NB4 (cell line): ENCODE measurements around the gene EHF.

Source experiments
- DNase-seq: peaks from one replicate; pipeline ENCODE4 v3.0.0; 2010; ENCODE audit warnings: low read depth
- H3K4me3 ChIP-seq: one replicate; pipeline ENCODE4 v1.5.1; 2011; ENCODE audit warnings: mild to moderate bottlenecking, low read depth, low read length, moderate library complexity
- CTCF ChIP-seq: IDR thresholded peaks from one replicate; pipeline ENCODE4 v1.5.1; 2012; ENCODE audit warnings: low read depth, low read length
- MYC ChIP-seq: IDR thresholded peaks from 2 replicates; pipeline ENCODE4 v1.6.1; 2011; ENCODE audit warnings: low read depth, low read length
- POLR2A ChIP-seq: IDR thresholded peaks from 2 replicates; pipeline ENCODE4 v1.6.1; 2011; ENCODE audit warnings: mild to moderate bottlenecking; ENCODE audit not compliant: insufficient read length; ENCODE audit errors: extremely low read depth
- TF ChIP-seq, protein P1 (sequence below): IDR thresholded peaks from 2 replicates; pipeline ENCODE4 v1.6.1; 2011; ENCODE audit warnings: low read depth, low read length

EHF gene

GRCh38 chr11:34656062-34656720 is 35.3 kb downstream of the EHF start:
- no peak for DNase-seq
- no peak overlapping the region for H3K4me3 ChIP-seq
- TF ChIP-seq POLR2A (no peak), CTCF (no peak)
- TF ChIP-seq, protein P1, sequence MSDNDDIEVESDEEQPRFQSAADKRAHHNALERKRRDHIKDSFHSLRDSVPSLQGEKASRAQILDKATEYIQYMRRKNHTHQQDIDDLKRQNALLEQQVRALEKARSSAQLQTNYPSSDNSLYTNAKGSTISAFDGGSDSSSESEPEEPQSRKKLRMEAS = no peak

- TF ChIP-seq MYC = no peak
- no peak for TF ChIP-seq POLR2A
- TF ChIP-seq, protein P1 = no peak
- TF ChIP-seq CTCF = no peak
- DNase-seq = no peak
- H3K4me3 ChIP-seq = no peak overlapping the region
Measured at GRCh38 chr11:34658071-34659015, 37.5 kb downstream of the EHF start.

- no peak for DNase-seq
- H3K4me3 ChIP-seq = no peak overlapping the region
- TF ChIP-seq POLR2A (no peak), MYC (no peak), CTCF (no peak)
- TF ChIP-seq, protein P1 = no peak
Measured at GRCh38 chr11:34659096-34659733, 38.3 kb downstream of the EHF start.

DNA sequence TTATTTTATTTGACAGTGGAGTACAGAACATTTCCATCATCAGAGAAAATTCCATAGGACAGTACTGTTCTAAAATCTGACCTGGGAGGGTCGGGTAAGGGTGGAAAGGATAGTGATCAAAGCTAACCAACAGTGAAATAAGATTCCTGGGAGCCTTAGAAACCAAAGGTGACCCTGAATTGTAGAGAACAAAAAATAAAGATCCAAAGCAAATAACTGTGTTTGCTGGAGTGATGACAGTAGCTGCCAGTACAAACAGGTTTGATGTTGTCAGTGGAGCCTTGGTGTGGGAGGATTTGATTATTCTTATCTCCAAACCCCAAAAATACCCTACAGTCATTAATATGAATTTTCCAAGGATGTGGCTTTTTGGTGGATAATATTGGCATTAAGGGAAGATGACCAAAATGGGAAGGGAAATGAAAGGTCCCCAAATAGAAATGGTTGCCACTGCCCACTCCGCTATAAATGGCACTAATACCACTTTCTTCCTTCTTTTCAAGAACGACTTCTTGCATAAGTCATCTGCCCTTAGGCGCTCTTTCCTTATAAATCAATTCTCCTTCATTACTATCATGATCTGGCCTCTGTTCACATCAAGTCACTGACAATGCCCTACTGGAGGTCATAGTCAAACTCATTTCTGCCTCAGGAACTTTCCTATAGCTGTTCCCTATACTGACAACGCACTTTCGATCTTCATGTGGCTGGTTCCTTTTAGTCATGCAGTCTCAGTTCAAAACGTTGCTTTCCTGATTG is 44.4 kb downstream of the EHF start:
- no peak overlapping the region for H3K4me3 ChIP-seq
- TF ChIP-seq, protein P1 = no peak
- TF ChIP-seq MYC = no peak
- no peak for TF ChIP-seq CTCF
- no peak for TF ChIP-seq POLR2A
- DNase-seq = no peak

DNA sequence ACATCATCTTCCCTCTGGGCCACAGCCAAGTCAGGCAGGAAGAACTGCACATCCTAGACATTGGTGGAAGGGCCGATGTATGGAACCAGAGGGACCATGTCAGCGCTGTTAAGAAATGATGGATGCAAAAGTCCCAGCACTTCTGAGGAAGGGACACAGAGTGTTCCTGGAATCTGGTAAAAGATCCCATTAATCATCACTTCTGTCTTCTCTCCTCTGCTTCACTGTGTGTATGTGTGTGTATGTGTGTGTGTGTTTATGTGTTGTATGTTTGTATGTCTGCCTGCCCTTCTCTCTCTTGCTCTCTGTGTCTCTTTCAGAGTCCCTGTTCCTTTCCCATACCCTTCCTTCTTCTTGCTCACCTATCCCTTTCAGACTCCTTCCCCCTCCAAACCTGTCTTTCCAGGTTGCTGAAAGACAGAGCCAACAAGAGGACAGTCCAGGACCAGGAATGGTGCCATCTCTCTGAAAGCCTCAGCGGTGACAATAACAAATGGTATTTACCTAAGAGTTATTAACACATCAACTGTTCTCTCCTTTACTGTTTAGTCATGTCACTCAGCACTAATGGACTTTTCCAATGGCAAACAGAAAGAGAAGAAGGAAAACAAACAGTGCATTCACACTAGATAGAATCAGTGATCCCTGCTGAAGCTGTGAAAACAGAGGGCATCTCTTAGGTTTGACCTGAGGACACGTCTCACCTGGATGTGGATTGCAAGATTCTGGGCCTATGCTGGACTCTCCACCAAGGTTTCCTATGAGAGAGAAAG is 47.1 kb downstream of the EHF start:
- no peak for TF ChIP-seq CTCF
- no peak for TF ChIP-seq POLR2A
- no peak for TF ChIP-seq MYC
- TF ChIP-seq, protein P1 = no peak
- DNase-seq = no peak
- H3K4me3 ChIP-seq = no peak overlapping the region
